SK-N-MC (cell line): ENCODE data around the gene FGF14.

Experiments
- EZH2 ChIP-seq: fragments of 200-600 bp; sonication (generic); IDR thresholded peaks from one replicate; pipeline ENCODE4 v1.6.1; 2017; ENCODE audit warnings: antibody characterized with exemption
- FOXP2 ChIP-seq: optimal IDR thresholded peaks from 2 replicates; pipeline ENCODE3; 2011; ENCODE audit warnings: mild to moderate bottlenecking, moderate library complexity; ENCODE audit not compliant: insufficient read depth; ENCODE audit errors: extremely low read length, control extremely low read depth
- POLR2AphosphoS5 ChIP-seq: IDR thresholded peaks from 2 replicates; pipeline ENCODE4 v1.6.1; 2012; ENCODE audit warnings: mild to moderate bottlenecking, low read depth, low read length, borderline replicate concordance

DNA sequence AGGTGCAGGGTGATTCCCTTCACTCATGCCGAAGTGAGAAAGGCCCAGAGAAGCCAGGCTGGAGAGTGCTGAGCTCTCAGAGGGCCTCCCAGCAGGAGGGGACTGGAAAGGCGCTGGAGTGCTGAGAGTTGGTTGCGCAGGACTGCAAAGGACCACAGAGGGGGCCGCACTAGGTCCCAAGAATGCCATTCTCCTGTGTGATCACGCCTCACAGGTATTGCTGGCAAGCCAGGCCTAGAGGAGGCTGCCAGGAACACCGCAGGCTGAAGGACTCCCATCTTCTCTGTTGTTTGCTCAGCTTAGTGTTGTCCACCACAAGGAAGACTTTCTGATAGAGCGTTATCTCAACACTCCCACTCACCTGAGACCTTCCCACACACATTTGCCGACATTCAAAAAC is 165.0 kb downstream of the FGF14 start:
- TF ChIP-seq POLR2AphosphoS5: no peak
- no peak for TF ChIP-seq EZH2
- no peak for TF ChIP-seq FOXP2
